B cell (primary cell): ENCODE data around the gene PIK3C2G. TPM values are rescaled to one million over a fixed set of nuclear protein-coding genes. Genes with fewer than 3 reads are reported as not detected.

ENCODE experiments used
- ATAC-seq: fragments of 200-7000 bp; cut with Tn5 transposase; one replicate; pipeline ENCODE4 v1.10.0; 2021; ENCODE audit warnings: low read depth, mild to moderate bottlenecking, moderate number of reproducible peaks, moderate library complexity
- CTCF ChIA-PET: fragments of 350-600 bp; sonication (Branson Sonifier 250); formaldehyde crosslinking; loops from one replicate; lab custom pipeline; 2021; ENCODE audit warnings: antibody characterized with exemption, inconsistent platforms; lab: Charles Lee
- POLR2A ChIA-PET: fragments of 350-600 bp; sonication (Branson Sonifier 250); formaldehyde crosslinking; loops from one replicate; lab custom pipeline; 2021; ENCODE audit warnings: antibody characterized with exemption; lab: Charles Lee
- DNase-seq: peaks from one replicate; pipeline ENCODE4 v3.0.0; 2013
- H2AFZ ChIP-seq: 2 replicates; pipeline ENCODE4 v1.6.1; 2012; ENCODE audit warnings: mild to moderate bottlenecking, low read depth, low read length; ENCODE audit not compliant: insufficient read depth, poor library complexity, severe bottlenecking
- H3K27ac ChIP-seq, 2 donors: 1 replicate in 1 of 2; 2 replicates in 1 of 2; pipeline ENCODE4 v1.5.1; 2012 to 2013; ENCODE audit warnings: low read length in 2 of 2, mild to moderate bottlenecking in 2 of 2, moderate library complexity in 1 of 2
- H3K27me3 ChIP-seq, 4 experiments: fragments of 200-600 bp in 1 of 4; sonication (generic) in 1 of 4; replicated peaks in 1 of 4; 1 replicate in 2 of 4; 2 replicates in 2 of 4; pipeline versions ENCODE4 v1.6.1 to v1.7.0; 2013 to 2016; ENCODE audit warnings: low read length in 3 of 4, mild to moderate bottlenecking in 2 of 4, mixed read lengths in 1 of 4, moderate library complexity in 1 of 4; ENCODE audit not compliant: insufficient read depth in 4 of 4, control insufficient read depth in 3 of 4; ENCODE audit errors: control extremely low read depth in 1 of 4
- H3K36me3 ChIP-seq, 2 experiments: replicated peaks in 1 of 2; 1 replicate in 1 of 2; 2 replicates in 1 of 2; pipeline versions ENCODE4 v1.6.1 to v1.7.1; 2013; ENCODE audit warnings: low read length in 1 of 2; ENCODE audit not compliant: insufficient read depth in 2 of 2, control insufficient read depth in 1 of 2; ENCODE audit errors: control extremely low read depth in 1 of 2, extremely low read depth in 1 of 2
- H3K4me1 ChIP-seq, 2 donors: fragments of 200-600 bp in 1 of 2; sonication (generic) in 1 of 2; 1 replicate in 1 of 2; 2 replicates in 1 of 2; pipeline versions ENCODE4 v1.5.1 to v1.6.1; 2013 to 2017; ENCODE audit warnings: low read length in 2 of 2; ENCODE audit not compliant: control insufficient read depth in 2 of 2, insufficient read depth in 2 of 2
- H3K4me2 ChIP-seq: replicated peaks from 2 replicates; pipeline ENCODE3; 2012; ENCODE audit warnings: mild to moderate bottlenecking, low read depth, low read length; ENCODE audit not compliant: poor library complexity, severe bottlenecking
- H3K4me3 ChIP-seq, 5 experiments: fragments of 200-600 bp in 1 of 5; sonication (generic) in 1 of 5; 1 replicate in 3 of 5; 2 replicates in 2 of 5; pipeline versions ENCODE4 v1.5.1 to v1.7.0; 2011 to 2016; ENCODE audit warnings: low read length in 4 of 5, mild to moderate bottlenecking in 4 of 5, low read depth in 2 of 5, control low read depth in 1 of 5, moderate library complexity in 1 of 5; ENCODE audit not compliant: insufficient read depth in 1 of 5; ENCODE audit errors: control extremely low read depth in 1 of 5, extremely low read depth in 1 of 5
- H3K79me2 ChIP-seq: fragments of 200-600 bp; sonication (generic); one replicate; pipeline ENCODE4 v1.6.0; 2016; ENCODE audit warnings: low read length; ENCODE audit not compliant: control insufficient read depth, insufficient read depth
- H3K9ac ChIP-seq: fragments of 200-600 bp; sonication (generic); 2 replicates; pipeline ENCODE4 v1.6.1; 2017; ENCODE audit warnings: mild to moderate bottlenecking, low read length, moderate library complexity
- H3K9me3 ChIP-seq, 3 donors: one replicate each; pipeline versions ENCODE4 v1.6.1 to v1.7.1; 2013; ENCODE audit warnings: low read length in 2 of 3; ENCODE audit not compliant: control insufficient read depth in 2 of 3, insufficient read depth in 1 of 3; ENCODE audit errors: control extremely low read depth in 1 of 3
- H4K20me1 ChIP-seq: 2 replicates; pipeline ENCODE4 v1.6.0; 2012; ENCODE audit warnings: mild to moderate bottlenecking, low read length; ENCODE audit not compliant: insufficient read depth, control insufficient read depth, poor library complexity, severe bottlenecking
- H3K27ac Mint-ChIP-seq: one replicate; pipeline ENCODE4 v1.8.0; 2021; ENCODE audit warnings: mixed read lengths
- H3K27me3 Mint-ChIP-seq: one replicate; pipeline ENCODE4 v1.8.0; 2021; ENCODE audit warnings: mixed read lengths
- H3K4me1 Mint-ChIP-seq: one replicate; pipeline ENCODE4 v1.8.0; 2021; ENCODE audit warnings: mixed read lengths
- H3K4me3 Mint-ChIP-seq: one replicate; pipeline ENCODE4 v1.8.0; 2021; ENCODE audit warnings: mixed read lengths
- H3K9me3 Mint-ChIP-seq: one replicate; pipeline ENCODE4 v1.8.0; 2022; ENCODE audit warnings: mixed read lengths; ENCODE audit not compliant: insufficient read depth
- EZH2 ChIP-seq: IDR thresholded peaks from 2 replicates; pipeline ENCODE4 v1.6.1; 2012; ENCODE audit warnings: borderline replicate concordance, low read depth, mild to moderate bottlenecking, moderate library complexity, low read length; ENCODE audit not compliant: insufficient read depth, poor library complexity, severe bottlenecking
- WGBS: methylation state at CpG from one replicate; pipeline ENCODE4 v1.1.5; 2013; ENCODE audit warnings: missing lambda C conversion rate; ENCODE audit not compliant: insufficient coverage; 5-methylcytosine and 5-hydroxymethylcytosine counted together
- intact Hi-C: fragments of 100-400 bp; cut with micrococcal nuclease; formaldehyde crosslinking; loops from one replicate; pipeline ENCODE4 v1.10.0; 2022
- polyA plus RNA-seq: library from polyadenylated mRNA; depleted of rRNA; stranded (reverse); fragments of >200 nt; gene quantifications from 2 replicates; pipeline ENCODE4 v1.2.3, GENCODE V29; 2012
- total RNA-seq, 2 donors: library from RNA; stranded (reverse); fragments of 120-200 nt in 1 of 2; gene quantifications; 1 replicate in 1 of 2; 2 replicates in 1 of 2; pipeline versions ENCODE4 v1.2.3 to v1.2.4, GENCODE V29; 2013 to 2022
- TF ChIP-seq, protein P1 (sequence below): fragments of 200-600 bp; IDR thresholded peaks from one replicate; pipeline ENCODE4 v1.8.0; 2022; ENCODE audit warnings: antibody characterized with exemption, mild to moderate bottlenecking

Gene PIK3C2G
- total and polyA plus RNA-seq, 2 donors (not counting 1 experiment from before 2014, with no cell fraction given), result not detected

DNA sequence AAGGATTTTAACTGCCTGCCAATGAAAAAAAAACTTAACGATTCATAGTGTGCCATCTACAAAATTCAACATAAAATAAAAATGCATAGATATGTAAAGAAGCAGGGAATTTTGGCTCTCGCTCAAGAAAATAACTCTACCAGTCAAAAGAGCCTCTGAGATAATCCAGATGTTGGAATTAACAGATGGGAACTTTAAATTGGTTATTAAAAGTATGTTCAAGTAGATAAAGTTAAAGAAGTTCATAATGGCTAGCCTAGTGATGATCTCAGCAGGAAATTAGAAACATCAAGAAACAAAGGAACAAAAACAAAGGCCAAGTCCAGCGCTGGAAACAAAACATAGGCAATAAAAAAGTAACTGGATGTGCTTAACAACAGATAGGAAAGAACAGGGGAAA, 23.1 kb downstream of the PIK3C2G start:
- ChIA-PET CTCF (no interaction called here), POLR2A (no interaction called here)
- H2AFZ ChIP-seq, result no peak overlapping the region
- no peak overlapping the region for H3K27ac Mint-ChIP-seq
- H3K27me3 Mint-ChIP-seq, result no peaks in the 10 kb centered on the region
- no peaks in the 10 kb centered on the region for H3K79me2 ChIP-seq
- TF ChIP-seq, protein P1, sequence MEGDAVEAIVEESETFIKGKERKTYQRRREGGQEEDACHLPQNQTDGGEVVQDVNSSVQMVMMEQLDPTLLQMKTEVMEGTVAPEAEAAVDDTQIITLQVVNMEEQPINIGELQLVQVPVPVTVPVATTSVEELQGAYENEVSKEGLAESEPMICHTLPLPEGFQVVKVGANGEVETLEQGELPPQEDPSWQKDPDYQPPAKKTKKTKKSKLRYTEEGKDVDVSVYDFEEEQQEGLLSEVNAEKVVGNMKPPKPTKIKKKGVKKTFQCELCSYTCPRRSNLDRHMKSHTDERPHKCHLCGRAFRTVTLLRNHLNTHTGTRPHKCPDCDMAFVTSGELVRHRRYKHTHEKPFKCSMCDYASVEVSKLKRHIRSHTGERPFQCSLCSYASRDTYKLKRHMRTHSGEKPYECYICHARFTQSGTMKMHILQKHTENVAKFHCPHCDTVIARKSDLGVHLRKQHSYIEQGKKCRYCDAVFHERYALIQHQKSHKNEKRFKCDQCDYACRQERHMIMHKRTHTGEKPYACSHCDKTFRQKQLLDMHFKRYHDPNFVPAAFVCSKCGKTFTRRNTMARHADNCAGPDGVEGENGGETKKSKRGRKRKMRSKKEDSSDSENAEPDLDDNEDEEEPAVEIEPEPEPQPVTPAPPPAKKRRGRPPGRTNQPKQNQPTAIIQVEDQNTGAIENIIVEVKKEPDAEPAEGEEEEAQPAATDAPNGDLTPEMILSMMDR, result no peak
- TF ChIP-seq EZH2, result no peak
- H3K4me3 ChIP-seq, result no peak overlapping the region
- H3K9ac ChIP-seq, result no peak overlapping the region
- no peak for DNase-seq
- H3K4me1 Mint-ChIP-seq, result no peaks in the 10 kb centered on the region
- peaks cover 0 to 2% (median 0%) of the 10 kb centered on the region in 3 donors for H3K9me3 ChIP-seq
- H3K27ac ChIP-seq, result no peak overlapping the region
- no peaks in the 10 kb centered on the region for H3K4me1 ChIP-seq
- no peaks in the 10 kb centered on the region for H3K36me3 ChIP-seq
- no peaks in the 10 kb centered on the region for H3K27me3 ChIP-seq
- intact Hi-C loops, result no loop called here
- no peak overlapping the region for H3K4me3 Mint-ChIP-seq
- no peaks in the 10 kb centered on the region for H4K20me1 ChIP-seq
- 60% methylated on average over 1 of the region's 3 CpGs for WGBS
- H3K9me3 Mint-ChIP-seq, result peaks cover 4% of the 10 kb centered on the region
- no peak for ATAC-seq
- no peak overlapping the region for H3K4me2 ChIP-seq

DNA sequence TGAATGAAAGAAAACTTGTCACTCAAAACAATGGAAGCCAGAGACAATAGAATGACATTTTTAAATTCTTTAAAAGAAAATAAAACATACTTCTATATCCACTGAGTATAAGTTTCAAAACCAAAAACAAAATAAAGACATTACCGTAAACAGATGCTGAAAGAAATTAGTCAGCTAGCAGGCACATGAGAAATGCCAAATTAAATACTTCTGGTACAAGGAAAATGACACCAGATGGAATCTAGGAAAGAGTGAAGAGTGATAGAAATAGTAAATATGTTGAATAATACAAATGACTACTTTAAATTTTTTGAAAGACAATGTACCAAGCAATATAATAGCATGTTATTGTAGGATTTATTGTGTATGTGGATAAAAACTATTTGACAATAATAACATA, 23.8 kb downstream of the PIK3C2G start:
- Mint-ChIP-seq H3K27ac (no peak overlapping the region), H3K27me3 (no peaks in the 10 kb centered on the region), H3K9me3 (peaks cover 4% of the 10 kb centered on the region), H3K4me1 (no peaks in the 10 kb centered on the region), H3K4me3 (no peak overlapping the region)
- no peak overlapping the region for H2AFZ ChIP-seq
- H3K79me2 ChIP-seq, result no peaks in the 10 kb centered on the region
- H3K36me3 ChIP-seq, result no peaks in the 10 kb centered on the region
- TF ChIP-seq, protein P1, result no peak
- TF ChIP-seq EZH2, result no peak
- POLR2A ChIA-PET, result no interaction called here
- no peak overlapping the region for H3K9ac ChIP-seq
- ATAC-seq (no peak), DNase-seq (no peak)
- H3K4me3 ChIP-seq, result no peak overlapping the region
- CTCF ChIA-PET, result no interaction called here
- no peaks in the 10 kb centered on the region for H3K4me1 ChIP-seq
- no CpG with 5 or more reads among the region's 1 CpG for WGBS
- H3K27me3 ChIP-seq, result no peaks in the 10 kb centered on the region
- no peak overlapping the region for H3K4me2 ChIP-seq
- H4K20me1 ChIP-seq, result no peaks in the 10 kb centered on the region
- no peak overlapping the region for H3K27ac ChIP-seq
- intact Hi-C loops, result no loop called here
- peaks cover 0 to 2% (median 0%) of the 10 kb centered on the region in 3 donors for H3K9me3 ChIP-seq
